ENCODE data around the gene C16orf78. TPM values are rescaled to one million over a fixed set of nuclear protein-coding genes. Genes with fewer than 3 reads are reported as not detected.
A peak's percentile ranks its signal among the peaks of the same experiment; 100 is the strongest.

C16orf78 gene
- total and polyA plus RNA-seq, 11 donors = not detected

DNA sequence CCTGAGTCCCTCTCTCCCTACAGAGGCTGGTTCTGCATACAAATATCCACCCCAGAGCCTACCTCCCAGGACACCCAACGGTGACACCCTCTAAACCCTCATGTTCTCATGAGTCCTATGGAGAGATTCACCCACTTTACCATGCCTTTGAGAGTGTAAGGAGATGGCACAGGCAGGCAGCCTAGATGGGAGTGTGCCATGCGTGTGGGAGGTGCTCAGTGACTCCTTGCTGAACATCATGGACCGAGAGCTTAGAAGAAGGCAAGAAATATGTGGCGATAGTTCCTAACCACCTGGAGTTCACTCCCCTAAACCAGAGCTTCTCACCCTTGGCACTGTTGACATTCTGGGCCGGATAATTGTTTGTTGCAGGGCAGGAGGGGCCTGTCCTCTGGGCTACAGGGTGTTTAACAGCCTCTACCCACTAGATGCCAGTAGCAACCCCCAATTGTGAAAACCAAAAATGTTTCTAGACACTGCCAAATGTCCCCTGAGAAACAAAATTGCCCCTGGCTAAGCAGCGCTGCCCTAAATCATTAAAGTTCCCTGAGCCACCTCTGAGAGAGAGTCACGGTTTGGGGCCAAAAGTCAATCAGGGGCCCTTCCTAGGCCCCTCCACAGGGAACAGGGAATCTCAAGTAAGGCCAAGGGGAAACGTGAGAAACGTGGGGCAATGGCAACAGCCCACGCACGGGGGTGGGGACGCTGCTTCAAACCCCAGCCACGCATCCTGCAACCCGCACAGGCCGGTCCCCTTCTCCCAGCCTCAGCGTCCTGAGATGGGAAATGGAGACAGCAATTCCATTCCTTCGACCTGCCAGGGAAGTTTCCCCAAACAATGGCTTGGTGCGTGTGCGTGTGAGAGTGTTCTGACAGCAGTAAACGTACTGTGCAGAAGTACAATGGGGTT is 66.8 kb downstream of the C16orf78 start:
- no peak for DNase-seq

DNA sequence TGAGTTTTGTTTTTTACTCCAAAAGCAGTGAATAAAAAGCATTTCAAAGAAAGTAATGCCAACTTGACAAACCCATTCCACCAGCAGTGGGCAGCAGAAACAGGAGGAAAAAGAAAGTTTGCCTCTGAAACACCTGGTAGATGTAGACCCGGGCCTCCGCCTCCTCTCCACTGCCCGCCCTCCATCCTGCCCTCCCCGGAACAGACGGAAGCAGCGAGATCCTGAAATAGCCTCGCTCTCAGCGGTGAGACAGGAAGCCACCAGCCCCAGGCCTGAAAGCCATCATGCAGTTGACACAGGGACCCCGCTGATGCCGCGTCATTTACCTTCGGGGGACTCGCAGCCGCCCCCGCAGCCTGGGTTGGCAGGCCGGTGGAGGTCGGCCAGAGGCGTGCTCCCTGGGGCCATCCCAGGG is 67.8 kb downstream of the C16orf78 start:
- peak; percentile 45 to 79 (median 71) for DNase-seq
- 10 to 28% (median 12%) methylated on average over 18 of the region's 18 CpGs for WGBS, 4 donors
- Histone ChIP-seq H3K9me3 (no peaks in the 10 kb centered on the region), H3K4me1 (peaks cover 0 to 21% (median 16%) of the 10 kb centered on the region in 12 donors), H3K27ac (peak overlapping the region in 10 of 12 donors; percentile 35 to 84 (median 60)), H3K4me3 (peak overlapping the region in 6 of 12 donors; percentile 8 to 38 (median 17)), H3K27me3 (peaks cover 0 to 6% (median 0%) of the 10 kb centered on the region in 9 donors), H3K36me3 (no peaks in the 10 kb centered on the region)
- intact Hi-C loops (cut with DNase I) = loop anchor here in 2 of 10 donors (5.0 kb wide), 1 partner anchor 51 kb away; no protein-coding TSS in a partner anchor
- peak; percentile 67 to 96 (median 72) for ATAC-seq
- no peak for TF ChIP-seq POLR2A (IDR thresholded peaks at IDR 0.05)
- TF ChIP-seq, protein P1, sequence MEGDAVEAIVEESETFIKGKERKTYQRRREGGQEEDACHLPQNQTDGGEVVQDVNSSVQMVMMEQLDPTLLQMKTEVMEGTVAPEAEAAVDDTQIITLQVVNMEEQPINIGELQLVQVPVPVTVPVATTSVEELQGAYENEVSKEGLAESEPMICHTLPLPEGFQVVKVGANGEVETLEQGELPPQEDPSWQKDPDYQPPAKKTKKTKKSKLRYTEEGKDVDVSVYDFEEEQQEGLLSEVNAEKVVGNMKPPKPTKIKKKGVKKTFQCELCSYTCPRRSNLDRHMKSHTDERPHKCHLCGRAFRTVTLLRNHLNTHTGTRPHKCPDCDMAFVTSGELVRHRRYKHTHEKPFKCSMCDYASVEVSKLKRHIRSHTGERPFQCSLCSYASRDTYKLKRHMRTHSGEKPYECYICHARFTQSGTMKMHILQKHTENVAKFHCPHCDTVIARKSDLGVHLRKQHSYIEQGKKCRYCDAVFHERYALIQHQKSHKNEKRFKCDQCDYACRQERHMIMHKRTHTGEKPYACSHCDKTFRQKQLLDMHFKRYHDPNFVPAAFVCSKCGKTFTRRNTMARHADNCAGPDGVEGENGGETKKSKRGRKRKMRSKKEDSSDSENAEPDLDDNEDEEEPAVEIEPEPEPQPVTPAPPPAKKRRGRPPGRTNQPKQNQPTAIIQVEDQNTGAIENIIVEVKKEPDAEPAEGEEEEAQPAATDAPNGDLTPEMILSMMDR (IDR thresholded peaks at IDR 0.05) = peak in 9 of 12 donors; percentile 23 to 56 (median 42)

More for the DNA sequence above, 66.8 kb downstream of the C16orf78 start:
- Histone ChIP-seq H3K36me3 (no peaks in the 10 kb centered on the region), H3K27me3 (peaks cover 0 to 6% (median 0%) of the 10 kb centered on the region in 9 donors), H3K4me3 (no peak overlapping the region), H3K9me3 (no peaks in the 10 kb centered on the region), H3K4me1 (peaks cover 0 to 21% (median 16%) of the 10 kb centered on the region in 12 donors), H3K27ac (peak overlapping the region in 5 of 12 donors; percentile 8 to 84 (median 69))
- WGBS, 4 donors = 64 to 72% (median 68%) methylated on average over 20 of the region's 20 CpGs
- intact Hi-C loops (cut with DNase I) = loop anchor here in 2 of 10 donors (5.0 kb wide), 1 partner anchor 52 kb away; no protein-coding TSS in a partner anchor
- peak in 1 of 4 donors; percentile 28 for ATAC-seq
- no peak for TF ChIP-seq POLR2A (IDR thresholded peaks at IDR 0.05)
- TF ChIP-seq, protein P1 (IDR thresholded peaks at IDR 0.05) = peak in 4 of 12 donors; percentile 18 to 34 (median 26)

DNA sequence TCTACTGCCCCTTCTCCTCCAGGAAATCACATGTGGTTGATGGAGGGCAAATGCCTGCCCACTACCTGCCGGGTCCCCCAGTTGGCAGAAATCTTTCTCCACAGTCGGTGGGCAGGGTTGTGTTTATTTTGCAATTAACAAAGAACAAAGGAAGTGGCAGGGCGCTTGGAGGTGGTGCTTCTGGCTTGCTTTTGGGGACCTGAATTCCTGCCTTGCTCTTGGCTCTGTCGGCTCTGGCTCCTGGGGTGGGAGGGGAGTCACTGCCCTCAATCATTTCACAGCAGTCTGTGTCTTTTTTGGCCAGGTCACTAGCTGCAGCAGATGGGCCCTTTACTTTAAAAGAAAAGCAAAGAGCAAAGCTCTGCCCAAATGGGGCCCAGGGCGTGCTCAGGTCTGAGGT is 69.2 kb downstream of the C16orf78 start:
- ATAC-seq = no peak
- intact Hi-C loops (cut with DNase I) = loop anchor here in 2 of 10 donors (5.0 kb wide), 1 partner anchor 49 kb away; no protein-coding TSS in a partner anchor
- peaks cover 0 to 6% (median 0%) of the 10 kb centered on the region in 9 donors for H3K27me3 ChIP-seq

More for the DNA sequence above, 69.2 kb downstream of the C16orf78 start:
- no peak overlapping the region for H3K4me3 ChIP-seq
- H3K9me3 ChIP-seq = no peaks in the 10 kb centered on the region
- no peak for DNase-seq
- WGBS, 4 donors = 49 to 72% (median 56%) methylated on average over 5 of the region's 5 CpGs
- no peaks in the 10 kb centered on the region for H3K36me3 ChIP-seq
- H3K4me1 ChIP-seq = peaks cover 0 to 21% (median 16%) of the 10 kb centered on the region in 12 donors
- H3K27ac ChIP-seq = peak overlapping the region in 1 of 12 donors; percentile 31
- no peak for TF ChIP-seq POLR2A (IDR thresholded peaks at IDR 0.05)
- TF ChIP-seq, protein P1 (IDR thresholded peaks at IDR 0.05) = no peak

Measured in heart left ventricle (tissue), 16 donors.